HG03064 (cell line): ENCODE data around the gene JSRP1.

Source experiments
- ATAC-seq: cut with Tn5 transposase; IDR thresholded peaks from one replicate; pipeline ENCODE4 v1.9.1; 2021; ENCODE audit warnings: low read depth; ENCODE audit not compliant: unreplicated experiment

JSRP1 gene

DNA sequence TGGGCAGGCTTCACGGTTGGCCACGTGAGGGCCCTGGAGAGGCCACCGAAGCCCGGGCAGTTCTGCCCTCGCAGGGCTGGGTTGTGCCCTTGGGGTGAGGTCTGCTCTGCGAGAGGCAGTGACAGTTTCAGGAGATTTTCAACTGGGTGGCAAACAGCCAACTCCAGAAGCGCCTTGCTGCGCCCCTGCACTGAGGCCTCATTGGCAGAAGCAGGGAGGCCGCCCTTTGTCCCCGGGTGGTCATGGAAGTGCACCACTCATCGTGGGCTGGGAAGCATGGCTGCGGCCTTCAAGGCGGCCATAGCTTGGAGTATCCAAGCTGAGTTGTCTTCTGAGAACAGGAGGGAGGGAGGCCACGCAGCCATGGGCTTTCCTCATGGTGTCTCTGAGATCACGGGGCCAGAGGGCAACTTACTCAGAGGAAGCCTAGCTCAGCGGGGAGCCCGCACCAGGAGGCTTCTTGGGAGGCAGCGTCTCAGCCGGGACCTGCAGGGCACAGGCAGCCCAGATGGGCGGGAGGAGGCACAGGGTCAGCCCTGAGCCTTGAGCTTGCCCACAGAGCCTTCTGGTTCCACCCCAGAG is 34.9 kb downstream of the JSRP1 start:
- no peak for ATAC-seq

DNA sequence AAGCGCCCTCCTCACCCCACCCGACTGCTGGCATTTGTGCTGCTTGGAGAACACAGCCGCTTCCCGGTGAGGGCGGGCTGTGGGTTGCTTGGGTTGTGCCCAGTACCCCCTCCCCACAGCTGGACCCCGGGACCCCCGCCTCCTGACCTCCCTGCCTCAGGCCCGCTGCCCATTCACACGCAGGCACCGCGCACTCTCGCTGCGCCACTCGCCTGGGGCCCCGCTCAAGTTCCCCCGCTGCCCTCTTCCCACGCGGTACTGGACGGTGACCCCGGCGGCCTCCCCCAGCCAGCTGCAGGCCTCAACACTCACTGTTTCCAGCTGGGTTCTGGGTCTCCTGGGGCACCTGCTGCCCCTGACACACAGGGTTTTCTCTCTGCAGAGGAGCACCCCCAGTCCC is 36.5 kb downstream of the JSRP1 start:
- no peak for ATAC-seq

DNA sequence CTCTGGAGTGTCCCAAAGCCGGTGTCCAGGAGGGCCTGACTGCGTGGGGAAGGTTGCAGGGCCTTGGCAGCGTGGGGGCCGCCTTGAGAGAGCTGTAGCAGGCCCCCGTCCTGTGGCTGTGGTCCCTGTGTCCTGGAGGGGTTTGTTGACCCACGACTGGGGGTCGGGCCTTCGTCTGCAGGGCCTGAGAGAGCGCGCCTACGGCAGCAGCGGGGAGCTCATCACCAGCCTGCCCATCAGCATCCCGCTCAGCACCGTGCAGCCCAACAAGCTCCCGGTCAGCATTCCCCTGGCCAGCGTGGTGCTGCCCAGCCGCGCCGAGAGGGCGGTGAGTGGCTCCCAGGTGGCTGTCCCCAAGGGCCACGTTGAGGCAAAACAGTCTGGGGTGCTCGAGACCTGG is 38.6 kb downstream of the JSRP1 start:
- no peak for ATAC-seq

DNA sequence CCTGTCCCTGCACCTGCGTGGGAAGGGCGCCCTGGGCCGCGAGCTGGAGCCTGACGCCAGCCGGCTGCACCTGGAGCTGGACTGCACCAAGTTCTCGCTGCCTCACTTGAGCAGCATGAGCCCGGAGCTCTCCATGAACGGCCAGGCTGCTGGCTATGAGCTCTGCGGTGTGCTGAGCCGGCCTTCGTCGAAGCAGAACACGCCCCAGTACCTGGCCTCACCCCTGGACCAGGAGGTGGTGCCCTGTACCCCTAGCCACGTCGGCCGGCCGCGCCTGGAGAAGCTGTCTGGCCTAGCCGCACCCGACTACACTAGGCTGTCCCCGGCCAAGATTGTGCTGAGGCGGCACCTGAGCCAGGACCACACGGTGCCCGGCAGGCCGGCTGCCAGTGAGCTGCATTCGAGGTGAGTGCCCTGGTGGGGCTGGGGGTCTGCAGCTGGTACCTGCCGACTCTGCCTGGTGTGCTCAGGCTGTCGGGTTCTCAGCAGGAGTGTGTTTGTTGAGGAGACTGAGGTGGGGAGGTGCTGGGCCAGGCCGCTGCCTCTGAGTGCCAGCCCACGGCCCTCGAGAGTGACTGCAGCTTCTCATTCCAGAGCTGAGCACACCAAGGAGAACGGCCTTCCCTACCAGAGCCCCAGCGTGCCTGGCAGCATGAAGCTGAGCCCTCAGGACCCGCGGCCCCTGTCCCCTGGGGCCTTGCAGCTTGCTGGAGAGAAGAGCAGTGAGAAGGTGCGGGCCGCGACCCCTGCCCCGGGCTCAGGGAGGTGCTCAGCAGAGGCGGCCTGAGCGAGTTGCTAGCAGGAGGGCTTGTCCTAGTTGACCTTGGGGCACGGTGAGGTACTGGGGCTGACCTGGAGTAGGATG is 39.6 kb downstream of the JSRP1 start:
- no peak for ATAC-seq

DNA sequence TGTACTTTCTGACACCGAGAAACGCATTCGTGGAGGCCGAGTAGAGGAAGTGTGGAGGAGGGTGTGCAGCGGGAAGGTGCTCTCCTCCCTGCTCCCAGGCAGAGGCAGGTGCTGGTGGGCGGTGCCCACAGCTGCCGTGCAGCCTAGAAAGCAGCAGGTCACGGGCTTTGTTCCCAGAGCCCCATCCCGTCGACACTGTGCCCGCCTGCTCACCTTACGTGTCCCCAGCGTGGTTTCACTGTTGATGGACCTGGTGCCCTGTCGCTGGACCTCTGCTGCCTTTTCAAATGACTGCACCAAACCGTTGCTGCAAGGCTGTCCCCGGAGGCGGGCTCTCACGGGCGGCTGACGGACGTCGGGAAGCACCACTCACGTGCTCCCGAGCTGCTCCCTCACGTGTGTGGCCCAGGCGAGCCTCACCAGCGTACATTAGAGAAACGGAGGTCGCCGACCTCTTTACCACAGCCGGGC is 40.9 kb downstream of the JSRP1 start:
- no peak for ATAC-seq

DNA sequence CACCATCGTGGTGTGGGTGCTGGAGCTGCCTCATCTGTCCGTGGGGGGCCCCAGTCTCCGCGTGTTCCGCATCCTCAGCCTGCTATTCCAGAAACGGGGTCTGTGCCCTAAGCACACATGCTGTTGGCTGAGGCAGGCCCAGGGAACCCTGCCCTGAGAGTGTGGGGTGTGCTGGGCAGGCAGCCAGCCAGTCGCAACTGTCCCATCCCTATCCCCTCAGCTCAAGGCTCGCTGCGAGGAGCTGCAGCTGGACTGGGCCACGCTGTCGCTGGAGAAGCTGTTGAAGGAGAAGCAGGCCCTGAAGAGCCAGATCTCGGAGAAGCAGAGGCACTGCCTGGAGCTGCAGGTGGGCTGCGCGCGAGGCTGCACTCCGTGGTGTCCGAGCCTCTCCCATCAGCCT is 42.0 kb downstream of the JSRP1 start:
- no peak for ATAC-seq

DNA sequence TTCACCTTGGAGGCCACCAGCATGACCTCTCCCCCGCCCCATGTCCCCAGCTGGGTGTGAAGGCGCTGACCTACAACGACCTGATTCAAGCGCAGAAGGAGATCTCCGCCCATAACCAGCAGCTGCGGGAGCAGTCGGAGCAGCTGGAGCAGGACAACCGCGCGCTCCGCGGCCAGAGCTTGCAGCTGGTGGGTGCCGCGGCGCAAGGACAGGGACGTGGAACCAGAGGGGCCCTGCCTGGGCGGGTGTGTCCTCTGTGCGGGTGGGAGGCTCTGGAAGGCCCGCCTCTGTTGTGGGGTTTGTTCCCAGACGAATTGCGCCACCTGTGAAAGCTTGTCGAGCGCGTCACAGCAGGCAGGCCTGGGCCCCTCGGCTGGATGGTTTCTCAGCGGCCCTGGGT is 42.4 kb downstream of the JSRP1 start:
- ATAC-seq = no peak

DNA sequence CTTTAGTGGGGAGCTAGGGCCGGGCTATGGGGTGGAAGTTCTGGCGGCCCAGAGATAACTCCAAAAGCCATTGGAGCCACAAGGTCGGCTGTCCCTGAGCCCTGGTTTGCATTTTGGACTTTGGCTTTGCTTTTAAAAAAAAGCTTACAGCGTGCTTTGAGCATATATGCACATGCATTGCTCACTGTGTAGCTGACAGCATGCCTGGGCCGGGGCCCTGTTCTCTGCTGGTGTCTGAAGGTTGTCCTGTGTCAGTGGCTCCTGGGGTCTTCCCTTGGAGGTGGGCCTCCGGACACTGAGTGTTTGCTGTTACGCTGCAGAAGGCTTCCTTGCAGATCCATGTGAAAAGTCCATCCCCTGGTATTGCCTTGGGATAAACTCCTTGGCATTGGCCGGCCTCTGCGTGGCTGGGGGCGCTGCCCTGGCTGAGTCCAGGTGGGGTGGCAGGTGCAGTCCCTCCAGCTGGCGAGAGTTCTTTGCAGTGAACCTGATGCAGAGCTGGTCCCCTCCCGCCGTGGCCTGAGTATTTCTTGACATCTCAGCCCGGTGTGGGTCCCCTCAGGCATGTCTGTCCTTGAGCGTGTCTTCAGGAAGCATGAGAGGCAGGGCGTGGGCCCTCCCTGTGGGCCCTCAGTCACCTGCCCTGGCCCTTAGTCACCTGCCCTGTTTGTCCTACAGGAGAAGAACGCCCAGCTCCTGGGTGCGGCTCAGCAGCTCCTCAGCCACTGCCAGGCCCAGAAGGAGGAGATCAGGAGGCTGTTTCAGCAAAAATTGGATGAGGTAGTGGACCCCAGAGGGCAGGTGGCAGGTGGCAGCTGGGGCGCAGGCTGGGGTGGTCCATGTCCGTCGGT is 43.1 kb downstream of the JSRP1 start:
- ATAC-seq = no peak

DNA sequence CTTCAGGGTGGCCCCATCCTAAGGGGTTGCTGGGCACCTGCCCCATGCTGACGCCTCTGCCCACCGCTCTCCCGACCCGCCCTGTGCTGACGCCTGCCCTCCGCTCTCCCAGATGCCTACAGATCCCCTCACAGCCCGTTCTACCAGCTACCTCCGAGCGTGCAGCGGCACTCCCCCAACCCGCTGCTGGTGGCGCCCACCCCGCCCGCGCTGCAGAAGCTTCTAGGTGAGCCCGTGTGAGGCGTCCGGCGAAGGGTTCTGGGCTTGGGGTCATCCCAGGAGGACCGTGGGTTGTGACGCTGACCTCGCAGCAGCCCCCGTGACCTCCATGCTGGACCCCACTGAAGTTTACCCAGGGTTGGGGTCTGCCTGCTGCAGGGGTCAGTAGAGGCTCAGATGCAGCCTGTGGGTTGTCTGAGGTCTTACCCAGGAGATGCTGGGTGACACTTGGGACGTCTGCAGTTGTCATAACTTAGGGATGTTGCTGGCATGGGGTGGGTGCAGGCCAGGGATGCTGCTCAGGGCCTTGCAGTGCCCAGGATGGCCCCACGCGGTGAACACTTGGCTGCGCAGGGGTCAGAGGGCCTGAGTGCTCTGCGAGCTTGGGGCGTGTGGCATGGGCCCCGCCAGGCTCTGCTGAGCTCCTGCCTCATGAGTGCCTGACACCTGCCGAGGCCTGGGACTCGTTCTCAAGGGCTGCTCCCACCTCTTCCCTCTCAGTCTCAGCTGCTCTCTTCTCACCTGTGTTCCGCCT is 45.1 kb downstream of the JSRP1 start:
- no peak for ATAC-seq

DNA sequence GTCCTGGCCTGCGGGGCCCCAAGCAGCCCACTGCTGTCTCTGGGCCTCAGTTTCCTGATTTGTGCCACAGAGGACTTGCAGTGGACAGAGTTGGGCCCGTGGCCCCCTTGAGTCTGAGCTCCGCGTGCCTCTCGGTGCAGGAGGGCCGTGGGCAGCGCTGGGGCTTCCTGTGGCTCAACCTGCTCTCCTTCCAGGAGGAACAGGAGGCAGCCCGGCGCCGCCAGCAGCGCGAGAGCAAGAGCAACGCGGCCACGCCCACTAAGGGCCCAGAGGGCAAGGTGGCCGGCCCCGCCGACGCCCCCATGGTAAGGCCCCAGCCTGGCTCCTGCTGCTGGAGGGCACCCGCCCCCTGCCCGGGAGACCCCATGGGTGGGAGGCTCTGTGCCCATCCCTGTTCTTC is 46.0 kb downstream of the JSRP1 start:
- ATAC-seq = no peak

DNA sequence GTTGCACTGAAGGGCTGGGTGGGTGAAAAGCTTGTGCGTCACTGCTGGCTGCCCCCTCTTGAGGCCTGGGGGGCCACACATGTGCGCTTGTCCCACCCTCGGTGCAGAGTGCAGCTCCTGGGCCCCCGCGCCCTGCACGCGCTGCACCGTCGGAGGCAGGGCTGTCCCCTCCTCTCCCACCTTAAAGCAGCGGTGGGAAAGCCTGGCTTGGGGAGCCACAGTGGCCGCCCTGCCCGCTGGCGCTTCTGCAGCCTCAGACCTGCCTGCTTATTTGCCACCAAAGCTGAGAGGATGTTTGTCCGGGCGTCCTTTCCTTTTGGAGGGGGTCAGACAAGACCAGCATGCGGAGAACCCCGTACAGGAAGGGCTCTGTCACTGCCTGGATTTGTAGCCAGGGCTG is 46.8 kb downstream of the JSRP1 start:
- ATAC-seq = no peak

DNA sequence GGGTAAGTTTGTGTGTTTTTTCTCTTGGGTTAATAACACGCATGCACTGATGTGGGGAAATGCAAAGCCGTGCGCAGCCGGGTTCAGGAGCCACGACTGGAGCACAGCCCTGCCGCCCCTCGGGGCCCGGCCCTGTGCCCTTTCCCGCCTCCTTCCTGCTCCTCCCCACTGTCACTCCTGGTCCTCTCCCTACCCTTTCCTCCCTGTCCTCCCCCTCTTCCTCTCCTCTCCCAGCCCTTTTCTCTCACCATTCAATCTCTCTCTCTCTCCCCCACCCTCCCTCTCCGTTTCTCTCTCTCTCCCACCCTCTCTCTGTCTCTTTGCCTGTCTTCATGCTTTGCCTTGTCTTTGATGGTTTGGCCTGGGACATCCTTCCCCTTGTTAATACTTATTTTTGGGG is 47.2 kb downstream of the JSRP1 start:
- no peak for ATAC-seq

DNA sequence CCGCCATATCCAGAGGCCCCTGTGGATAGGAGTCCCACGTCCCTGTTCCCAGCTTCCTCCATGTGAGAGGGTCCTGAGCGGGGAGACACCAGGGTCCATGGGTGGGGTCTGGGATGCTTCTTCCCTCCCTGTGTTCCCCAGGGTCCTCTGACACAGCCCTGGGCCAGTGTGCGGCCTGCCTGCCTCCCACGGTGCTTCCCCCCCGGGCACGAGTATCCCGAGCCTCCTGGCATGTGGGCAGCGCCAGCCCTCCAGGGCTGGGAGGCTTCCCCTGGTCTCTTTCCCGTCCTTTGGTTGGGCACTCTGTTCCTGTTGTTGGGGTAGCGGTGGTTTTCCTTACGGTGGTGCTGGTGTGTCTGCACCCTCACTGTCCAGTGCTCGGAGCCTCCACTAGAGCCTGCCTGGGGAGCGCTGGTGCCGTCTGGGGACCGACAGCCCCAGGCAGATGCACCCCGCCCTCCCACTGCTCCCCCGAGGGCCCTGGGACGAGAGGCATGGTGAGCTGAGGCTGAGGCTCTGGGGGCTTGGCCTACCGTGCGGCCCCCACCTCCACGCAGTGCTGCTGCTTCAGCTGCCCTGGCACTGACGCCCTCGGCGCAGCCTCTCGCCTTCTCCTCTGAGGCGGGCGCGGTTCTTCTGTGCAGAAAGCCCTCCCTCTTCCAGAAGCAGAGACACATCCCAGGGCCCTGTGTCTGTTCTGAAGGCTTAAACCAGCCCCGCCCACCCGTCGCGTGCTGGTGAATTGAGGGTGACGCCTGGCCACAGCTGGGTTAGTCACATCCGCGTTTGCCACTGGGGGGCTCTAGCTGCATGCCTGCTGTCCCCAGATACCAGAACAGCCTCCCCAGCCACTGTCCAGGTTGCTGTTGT is 48.0 kb downstream of the JSRP1 start:
- no peak for ATAC-seq

DNA sequence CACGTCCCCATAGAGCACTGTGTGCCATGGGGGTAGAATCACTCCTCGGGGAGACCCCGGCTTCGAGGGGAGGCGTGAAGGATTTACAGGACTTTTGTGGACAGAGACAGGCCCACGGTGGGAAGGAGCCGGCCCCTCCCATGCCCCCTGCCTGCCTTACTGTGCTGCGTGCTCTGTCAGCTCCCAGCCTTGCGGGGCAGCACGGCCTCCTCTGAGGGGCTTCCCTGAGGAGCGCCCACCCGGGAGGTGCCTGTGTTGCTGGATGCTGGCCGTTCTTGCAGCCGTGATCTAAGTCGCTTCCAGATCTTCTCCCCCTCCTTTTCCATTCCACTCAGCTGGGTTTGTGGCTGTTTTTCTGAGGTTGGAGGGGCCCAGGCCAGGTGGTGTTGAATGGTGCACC is 49.2 kb downstream of the JSRP1 start:
- no peak for ATAC-seq

DNA sequence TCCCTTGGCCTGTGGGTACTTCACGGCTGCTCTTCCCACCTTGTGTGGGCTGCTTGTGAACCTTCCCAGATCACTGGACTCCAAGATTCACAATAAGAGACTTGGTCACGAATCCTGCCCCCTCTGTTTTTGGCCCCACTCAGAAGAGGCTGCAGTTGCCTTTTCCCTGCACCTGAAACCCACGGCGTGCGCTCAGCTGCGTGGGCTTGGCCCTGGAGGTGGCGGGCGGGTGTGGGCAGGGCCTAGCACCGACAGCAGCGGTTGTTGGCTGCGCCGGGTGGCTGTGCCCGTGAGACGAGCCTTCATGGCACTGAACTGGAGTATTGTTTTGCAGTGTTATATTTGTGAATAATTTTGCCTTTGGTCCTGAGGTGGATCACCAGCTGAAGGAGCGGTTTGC is 53.9 kb downstream of the JSRP1 start:
- ATAC-seq = no peak
